ENCODE results near the gene ADIG.

Gene ADIG

GRCh38 chr20:38581013-38581412, at the start of gene ADIG:
Gene ADIG, plus strand, starts transcription at chr20:38581197. Its CDS starts 54 bp downstream, at chr20:38581251.
- FAIRE-seq (peak; percentile 74), DNase-seq (ENCODE audit: insufficient read length, low spot score) (no peak)

GRCh38 chr20:38534756-38535155, 46.2 kb upstream of the ADIG start:
- FAIRE-seq: peak; percentile 83
- no peak for DNase-seq (ENCODE audit: insufficient read length, low spot score)

- DNase-seq (ENCODE audit: insufficient read length, low spot score) (no peak), FAIRE-seq (peak; percentile 48)
Observed at GRCh38 chr20:38536310-38536709, 44.7 kb upstream of the ADIG start.

- no peak for DNase-seq (ENCODE audit: insufficient read length, low spot score)
- FAIRE-seq: no peak
Observed at GRCh38 chr20:38537176-38537575, 43.8 kb upstream of the ADIG start.

GRCh38 chr20:38538789-38539188, 42.2 kb upstream of the ADIG start:
- FAIRE-seq: no peak

GRCh38 chr20:38543014-38543906, 37.7 kb upstream of the ADIG start:
- no peak for DNase-seq (ENCODE audit: insufficient read length, low spot score)
- peak; percentile 81 for FAIRE-seq

More at GRCh38 chr20:38538789-38539188, 42.2 kb upstream of the ADIG start:
- no peak for DNase-seq (ENCODE audit: insufficient read length, low spot score)

GRCh38 chr20:38545771-38546170, 35.2 kb upstream of the ADIG start:
- DNase-seq (ENCODE audit: insufficient read length, low spot score) (no peak), FAIRE-seq (no peak)

GRCh38 chr20:38547288-38548085, 33.5 kb upstream of the ADIG start:
- FAIRE-seq: no peak

GRCh38 chr20:38548356-38549083, 32.5 kb upstream of the ADIG start:
- DNase-seq (ENCODE audit: insufficient read length, low spot score) (no peak), FAIRE-seq (no peak)

More at GRCh38 chr20:38547288-38548085, 33.5 kb upstream of the ADIG start:
- no peak for DNase-seq (ENCODE audit: insufficient read length, low spot score)

GRCh38 chr20:38550274-38550673, 30.7 kb upstream of the ADIG start:
- FAIRE-seq (no peak), DNase-seq (ENCODE audit: insufficient read length, low spot score) (peak; percentile 26)

- peak; percentile 42 for FAIRE-seq
Observed at GRCh38 chr20:38551056-38551626, 29.9 kb upstream of the ADIG start.

GRCh38 chr20:38554986-38555385, 26.0 kb upstream of the ADIG start:
- DNase-seq (ENCODE audit: insufficient read length, low spot score) (no peak), FAIRE-seq (peak; percentile 9)

More at GRCh38 chr20:38551056-38551626, 29.9 kb upstream of the ADIG start:
- no peak for DNase-seq (ENCODE audit: insufficient read length, low spot score)

- FAIRE-seq (no peak), DNase-seq (ENCODE audit: insufficient read length, low spot score) (no peak)
Observed at GRCh38 chr20:38555395-38555794, 25.6 kb upstream of the ADIG start.

- peak; percentile 88 for FAIRE-seq
- no peak for DNase-seq (ENCODE audit: insufficient read length, low spot score)
Observed at GRCh38 chr20:38557174-38557573, 23.8 kb upstream of the ADIG start.

GRCh38 chr20:38558596-38559360, 22.2 kb upstream of the ADIG start:
- no peak for FAIRE-seq

GRCh38 chr20:38559764-38560163, 21.2 kb upstream of the ADIG start:
- FAIRE-seq: peak; percentile 68
- no peak for DNase-seq (ENCODE audit: insufficient read length, low spot score)

More at GRCh38 chr20:38558596-38559360, 22.2 kb upstream of the ADIG start:
- no peak for DNase-seq (ENCODE audit: insufficient read length, low spot score)

- DNase-seq (ENCODE audit: insufficient read length, low spot score) (no peak), FAIRE-seq (peak; percentile 68)
Observed at GRCh38 chr20:38563802-38564431, 17.1 kb upstream of the ADIG start.

GRCh38 chr20:38564680-38565079, 16.3 kb upstream of the ADIG start:
- DNase-seq (ENCODE audit: insufficient read length, low spot score): no peak
- no peak for FAIRE-seq

- no peak for DNase-seq (ENCODE audit: insufficient read length, low spot score)
- FAIRE-seq: peak; percentile 60
Observed at GRCh38 chr20:38566036-38566598, 14.9 kb upstream of the ADIG start.
